ENCODE results near the gene NIPAL1. TPM values are rescaled to one million over a fixed set of nuclear protein-coding genes. Genes with fewer than 3 reads are reported as not detected.
A peak's percentile ranks its signal among the peaks of the same experiment; 100 is the strongest.

Gene NIPAL1
- total RNA-seq, 1 donor from 2014 or later = 0.70 TPM

GRCh38 chr4:48047421-48047844 is 30.9 kb downstream of the NIPAL1 start:
- intact Hi-C loops (cut with DNase I) = no loop called here
- peak; percentile 33 for ATAC-seq
- DNase-seq (ENCODE audit: missing footprints) = no peak

GRCh38 chr4:48047896-48048295 is 31.3 kb downstream of the NIPAL1 start:
- intact Hi-C loops (cut with DNase I) = no loop called here
- ATAC-seq (peak; percentile 94), DNase-seq (ENCODE audit: missing footprints) (no peak)

GRCh38 chr4:48049483-48049882 is 32.9 kb downstream of the NIPAL1 start:
- intact Hi-C loops (cut with DNase I) = no loop called here
- no peak for ATAC-seq
- DNase-seq (ENCODE audit: missing footprints) = no peak

GRCh38 chr4:48051078-48051477 is 34.5 kb downstream of the NIPAL1 start:
- no peak for DNase-seq (ENCODE audit: missing footprints)
- intact Hi-C loops (cut with DNase I) = no loop called here

GRCh38 chr4:48058617-48059530 is 42.3 kb downstream of the NIPAL1 start:
- DNase-seq (ENCODE audit: missing footprints) (no peak), ATAC-seq (no peak)
- intact Hi-C loops (cut with DNase I) = no loop called here

More at GRCh38 chr4:48051078-48051477, 34.5 kb downstream of the NIPAL1 start:
- no peak for ATAC-seq

- intact Hi-C loops (cut with DNase I) = no loop called here
- DNase-seq (ENCODE audit: missing footprints) (no peak), ATAC-seq (no peak)
Observed at GRCh38 chr4:48064349-48064748, 47.8 kb downstream of the NIPAL1 start.

- ATAC-seq = no peak
- no peak for DNase-seq (ENCODE audit: missing footprints)
- intact Hi-C loops (cut with DNase I) = no loop called here
Observed at GRCh38 chr4:48065587-48066052, 49.0 kb downstream of the NIPAL1 start.

- ATAC-seq (no peak), DNase-seq (ENCODE audit: missing footprints) (no peak)
- intact Hi-C loops (cut with DNase I) = no loop called here
Observed at GRCh38 chr4:48067536-48067935, 51.0 kb downstream of the NIPAL1 start.

GRCh38 chr4:48068182-48068581 is 51.6 kb downstream of the NIPAL1 start:
- intact Hi-C loops (cut with DNase I) = no loop called here
- no peak for ATAC-seq
- DNase-seq (ENCODE audit: missing footprints) = no peak

- ATAC-seq (no peak), DNase-seq (ENCODE audit: missing footprints) (no peak)
- intact Hi-C loops (cut with DNase I) = no loop called here
Observed at GRCh38 chr4:48069026-48069425, 52.5 kb downstream of the NIPAL1 start.

- intact Hi-C loops (cut with DNase I) = no loop called here
- ATAC-seq (no peak), DNase-seq (ENCODE audit: missing footprints) (no peak)
Observed at GRCh38 chr4:48071191-48071590, 54.6 kb downstream of the NIPAL1 start.

- intact Hi-C loops (cut with DNase I) = no loop called here
- ATAC-seq (no peak), DNase-seq (ENCODE audit: missing footprints) (no peak)
Observed at GRCh38 chr4:48073567-48074103, 57.1 kb downstream of the NIPAL1 start.

- ATAC-seq (no peak), DNase-seq (ENCODE audit: missing footprints) (no peak)
- intact Hi-C loops (cut with DNase I) = no loop called here
Observed at GRCh38 chr4:48074657-48075056, 58.1 kb downstream of the NIPAL1 start.

GRCh38 chr4:48078425-48078824 is 61.9 kb downstream of the NIPAL1 start:
- ATAC-seq = no peak
- DNase-seq (ENCODE audit: missing footprints) = no peak
- intact Hi-C loops (cut with DNase I) = no loop called here

- no peak for DNase-seq (ENCODE audit: missing footprints)
- ATAC-seq = no peak
- intact Hi-C loops (cut with DNase I) = no loop called here
Observed at GRCh38 chr4:48078862-48079655, 62.5 kb downstream of the NIPAL1 start.

- intact Hi-C loops (cut with DNase I) = loop anchor here (5.0 to 10.0 kb wide), 2 partner anchors 63 to 405 kb away; partner anchors contain the start of genes CNGA1 and NIPAL1
Observed at GRCh38 chr4:48079972-48080391, 63.4 kb downstream of the NIPAL1 start.

GRCh38 chr4:48081196-48081595 is 64.6 kb downstream of the NIPAL1 start:
- ATAC-seq (no peak), DNase-seq (ENCODE audit: missing footprints) (no peak)
- intact Hi-C loops (cut with DNase I) = loop anchor here (5.0 to 10.0 kb wide), 2 partner anchors 64 to 406 kb away; partner anchors contain the start of genes CNGA1 and NIPAL1

More at GRCh38 chr4:48079972-48080391, 63.4 kb downstream of the NIPAL1 start:
- ATAC-seq = no peak
- DNase-seq (ENCODE audit: missing footprints) = no peak

GRCh38 chr4:48082956-48083355 is 66.4 kb downstream of the NIPAL1 start:
- ATAC-seq = no peak
- intact Hi-C loops (cut with DNase I) = loop anchor here (5.0 to 10.0 kb wide), 2 partner anchors 66 to 408 kb away; partner anchors contain the start of genes CNGA1 and NIPAL1
- no peak for DNase-seq (ENCODE audit: missing footprints)
